ENCODE measurements around the gene RXFP2. TPM values are rescaled to one million over a fixed set of nuclear protein-coding genes. Genes with fewer than 3 reads are reported as not detected.

Gene RXFP2
- total RNA-seq, 1 experiment from 2014 or later = not detected

GRCh38 chr13:31824705-31825517 is 85.6 kb downstream of the RXFP2 start:
- Histone ChIP-seq H3K27me3 (ENCODE audit: control insufficient read depth, insufficient read depth, low read length) (no peaks in the 10 kb centered on the region), H3K36me3 (replicated peaks; ENCODE audit: control insufficient read depth, insufficient read depth, low read length) (no peaks in the 10 kb centered on the region), H3K4me3 (ENCODE audit: insufficient read depth, low read depth, low read length) (no peak overlapping the region)
- no peak for DNase-seq

- Histone ChIP-seq H3K27me3 (ENCODE audit: control insufficient read depth, insufficient read depth, low read length) (no peaks in the 10 kb centered on the region), H3K36me3 (replicated peaks; ENCODE audit: control insufficient read depth, insufficient read depth, low read length) (no peaks in the 10 kb centered on the region)
- no peak for DNase-seq
Measured at GRCh38 chr13:31826521-31826920, 87.2 kb downstream of the RXFP2 start.

GRCh38 chr13:31827707-31828106 is 88.4 kb downstream of the RXFP2 start:
- DNase-seq = peak; percentile 11
- Histone ChIP-seq H3K36me3 (replicated peaks; ENCODE audit: control insufficient read depth, insufficient read depth, low read length) (no peaks in the 10 kb centered on the region), H3K27me3 (ENCODE audit: control insufficient read depth, insufficient read depth, low read length) (no peaks in the 10 kb centered on the region), H3K4me3 (ENCODE audit: insufficient read depth, low read depth, low read length) (no peak overlapping the region)

More at GRCh38 chr13:31826521-31826920, 87.2 kb downstream of the RXFP2 start:
- no peak overlapping the region for H3K4me3 ChIP-seq (ENCODE audit: insufficient read depth, low read depth, low read length)

GRCh38 chr13:31835932-31836331 is 96.6 kb downstream of the RXFP2 start:
- Histone ChIP-seq H3K36me3 (replicated peaks; ENCODE audit: control insufficient read depth, insufficient read depth, low read length) (no peaks in the 10 kb centered on the region), H3K4me3 (ENCODE audit: insufficient read depth, low read depth, low read length) (no peak overlapping the region), H3K27me3 (ENCODE audit: control insufficient read depth, insufficient read depth, low read length) (no peaks in the 10 kb centered on the region)
- no peak for DNase-seq

- no peaks in the 10 kb centered on the region for H3K36me3 ChIP-seq (replicated peaks; ENCODE audit: control insufficient read depth, insufficient read depth, low read length)
- H3K4me3 ChIP-seq (ENCODE audit: insufficient read depth, low read depth, low read length) = no peak overlapping the region
- no peak for DNase-seq
- peaks cover 26% of the 10 kb centered on the region for H3K27me3 ChIP-seq (ENCODE audit: control insufficient read depth, insufficient read depth, low read length)
Measured at GRCh38 chr13:31843044-31843443, 103.7 kb downstream of the RXFP2 start.

- peak; percentile 96 for DNase-seq
- H3K27me3 ChIP-seq (ENCODE audit: control insufficient read depth, insufficient read depth, low read length) = peaks cover 27% of the 10 kb centered on the region
- no peaks in the 10 kb centered on the region for H3K36me3 ChIP-seq (replicated peaks; ENCODE audit: control insufficient read depth, insufficient read depth, low read length)
- peak overlapping the region; percentile 69 for H3K4me3 ChIP-seq (ENCODE audit: insufficient read depth, low read depth, low read length)
Measured at GRCh38 chr13:31846182-31846938, 107.0 kb downstream of the RXFP2 start.

- peak; percentile 75 for DNase-seq
- Histone ChIP-seq H3K36me3 (replicated peaks; ENCODE audit: control insufficient read depth, insufficient read depth, low read length) (no peaks in the 10 kb centered on the region), H3K4me3 (ENCODE audit: insufficient read depth, low read depth, low read length) (peak overlapping the region; percentile 69), H3K27me3 (ENCODE audit: control insufficient read depth, insufficient read depth, low read length) (peaks cover 27% of the 10 kb centered on the region)
Measured at GRCh38 chr13:31846961-31847752, 107.8 kb downstream of the RXFP2 start.

GRCh38 chr13:31848621-31849020 is 109.3 kb downstream of the RXFP2 start:
- Histone ChIP-seq H3K36me3 (replicated peaks; ENCODE audit: control insufficient read depth, insufficient read depth, low read length) (no peaks in the 10 kb centered on the region), H3K27me3 (ENCODE audit: control insufficient read depth, insufficient read depth, low read length) (peaks cover 27% of the 10 kb centered on the region), H3K4me3 (ENCODE audit: insufficient read depth, low read depth, low read length) (no peak overlapping the region)
- DNase-seq = no peak

- no peaks in the 10 kb centered on the region for H3K36me3 ChIP-seq (replicated peaks; ENCODE audit: control insufficient read depth, insufficient read depth, low read length)
- peaks cover 27% of the 10 kb centered on the region for H3K27me3 ChIP-seq (ENCODE audit: control insufficient read depth, insufficient read depth, low read length)
- no peak for DNase-seq
- H3K4me3 ChIP-seq (ENCODE audit: insufficient read depth, low read depth, low read length) = no peak overlapping the region
Measured at GRCh38 chr13:31849206-31849605, 109.9 kb downstream of the RXFP2 start.

- no peak for DNase-seq
- H3K27me3 ChIP-seq (ENCODE audit: control insufficient read depth, insufficient read depth, low read length) = peaks cover 19% of the 10 kb centered on the region
- H3K4me3 ChIP-seq (ENCODE audit: insufficient read depth, low read depth, low read length) = no peak overlapping the region
- no peaks in the 10 kb centered on the region for H3K36me3 ChIP-seq (replicated peaks; ENCODE audit: control insufficient read depth, insufficient read depth, low read length)
Measured at GRCh38 chr13:31850041-31850555, 110.8 kb downstream of the RXFP2 start.

- no peak for DNase-seq
- peaks cover 11% of the 10 kb centered on the region for H3K27me3 ChIP-seq (ENCODE audit: control insufficient read depth, insufficient read depth, low read length)
- no peak overlapping the region for H3K4me3 ChIP-seq (ENCODE audit: insufficient read depth, low read depth, low read length)
- H3K36me3 ChIP-seq (replicated peaks; ENCODE audit: control insufficient read depth, insufficient read depth, low read length) = no peaks in the 10 kb centered on the region
Measured at GRCh38 chr13:31851216-31851615, 111.9 kb downstream of the RXFP2 start.

Data from H7 (cell line).